HG02938 (cell line): ENCODE data around the gene USP21.
"Not testable (repeated sequence)": the region's sequence is repeated elsewhere in the genome, so short reads cannot be mapped to it uniquely, and the experiment has no call there.

Experiments
- ATAC-seq: cut with Tn5 transposase; IDR thresholded peaks from one replicate; pipeline ENCODE4 v1.9.1; 2021; ENCODE audit warnings: mild to moderate bottlenecking, moderate library complexity; ENCODE audit not compliant: unreplicated experiment

USP21 gene, protein sequence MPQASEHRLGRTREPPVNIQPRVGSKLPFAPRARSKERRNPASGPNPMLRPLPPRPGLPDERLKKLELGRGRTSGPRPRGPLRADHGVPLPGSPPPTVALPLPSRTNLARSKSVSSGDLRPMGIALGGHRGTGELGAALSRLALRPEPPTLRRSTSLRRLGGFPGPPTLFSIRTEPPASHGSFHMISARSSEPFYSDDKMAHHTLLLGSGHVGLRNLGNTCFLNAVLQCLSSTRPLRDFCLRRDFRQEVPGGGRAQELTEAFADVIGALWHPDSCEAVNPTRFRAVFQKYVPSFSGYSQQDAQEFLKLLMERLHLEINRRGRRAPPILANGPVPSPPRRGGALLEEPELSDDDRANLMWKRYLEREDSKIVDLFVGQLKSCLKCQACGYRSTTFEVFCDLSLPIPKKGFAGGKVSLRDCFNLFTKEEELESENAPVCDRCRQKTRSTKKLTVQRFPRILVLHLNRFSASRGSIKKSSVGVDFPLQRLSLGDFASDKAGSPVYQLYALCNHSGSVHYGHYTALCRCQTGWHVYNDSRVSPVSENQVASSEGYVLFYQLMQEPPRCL

DNA sequence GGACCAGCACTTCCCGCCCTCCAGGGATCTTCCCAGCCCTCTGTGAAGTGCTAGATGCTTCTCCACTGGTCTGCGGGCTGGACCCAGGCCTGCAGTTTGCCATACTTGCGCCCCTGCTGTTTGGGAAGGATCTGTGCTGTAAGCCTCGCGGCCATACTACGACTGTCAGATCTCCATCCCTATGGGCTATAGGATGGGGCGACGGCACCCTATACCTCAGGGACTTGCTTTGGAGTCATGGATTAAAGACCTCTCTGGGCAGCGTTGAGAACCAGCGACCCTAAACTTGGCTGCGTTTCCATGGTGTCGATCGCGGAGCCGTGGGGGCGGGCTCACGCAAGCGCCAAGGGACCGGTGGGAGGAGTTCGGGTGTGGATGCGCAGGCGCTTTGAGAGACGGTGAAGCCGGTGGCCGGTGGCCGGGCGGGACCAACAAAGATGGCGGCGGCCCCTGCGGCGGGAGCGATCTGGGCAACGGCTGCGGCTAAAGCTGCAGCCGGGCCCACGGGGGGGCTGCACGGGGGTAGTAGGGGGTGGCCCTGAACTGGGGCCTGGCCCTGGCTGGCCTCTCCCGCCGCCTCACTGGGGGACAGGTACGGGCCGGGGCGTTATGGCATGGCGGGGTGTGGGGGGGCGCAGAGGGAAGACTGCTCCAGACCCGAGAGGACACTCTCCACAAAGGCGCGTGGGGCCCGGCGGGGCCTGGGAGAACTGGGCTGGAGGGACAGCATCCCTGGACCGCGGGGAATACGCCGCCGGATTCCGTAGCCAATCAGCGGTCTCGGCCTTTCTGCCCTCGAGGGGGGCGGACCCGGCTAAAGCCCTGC is at the start of gene USP21:
Gene USP21 (plus strand): TSS at position 414 of the 826 bp plus-strand sequence. CDS start 1,141 bp downstream, outside the sequence.
- peak; percentile 67 for ATAC-seq

DNA sequence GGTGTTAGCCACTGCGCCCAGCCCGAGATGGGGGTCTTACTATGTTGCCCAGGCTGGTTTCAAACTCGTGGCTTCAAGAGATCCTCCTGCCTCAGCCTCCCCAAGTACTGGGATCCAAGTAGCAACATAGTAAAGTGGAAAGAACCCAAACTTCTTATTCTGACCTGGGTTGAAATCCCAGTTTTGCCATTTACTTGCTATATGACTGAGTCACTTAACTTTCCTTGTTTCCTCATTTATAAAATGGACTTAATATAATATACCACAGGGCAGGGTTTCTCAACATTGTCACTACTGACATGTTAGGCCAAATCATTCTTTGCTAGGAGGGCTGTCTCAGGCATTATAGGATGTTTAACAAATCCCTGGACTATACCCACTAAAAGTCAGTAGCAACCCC is 48.2 kb upstream of the USP21 start:
- ATAC-seq: no peak

DNA sequence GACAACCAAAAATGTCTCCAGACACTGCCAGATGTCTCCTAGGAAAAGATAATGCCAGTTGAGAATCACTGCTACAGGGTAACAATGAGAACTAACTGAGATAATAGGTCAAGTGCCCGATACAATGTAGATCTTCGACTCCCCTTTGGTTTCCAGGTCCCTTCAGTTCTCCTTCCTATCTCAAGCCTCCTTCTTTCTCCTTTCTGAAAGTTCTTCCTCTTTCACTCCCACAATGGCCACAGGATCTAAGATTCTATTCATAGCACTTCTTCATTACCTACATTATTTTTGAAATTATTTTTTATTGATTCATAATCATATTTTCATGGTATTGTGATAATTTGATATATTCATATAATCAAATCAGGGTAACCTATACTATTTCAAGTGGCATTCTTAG is 47.8 kb upstream of the USP21 start:
- no peak for ATAC-seq

DNA sequence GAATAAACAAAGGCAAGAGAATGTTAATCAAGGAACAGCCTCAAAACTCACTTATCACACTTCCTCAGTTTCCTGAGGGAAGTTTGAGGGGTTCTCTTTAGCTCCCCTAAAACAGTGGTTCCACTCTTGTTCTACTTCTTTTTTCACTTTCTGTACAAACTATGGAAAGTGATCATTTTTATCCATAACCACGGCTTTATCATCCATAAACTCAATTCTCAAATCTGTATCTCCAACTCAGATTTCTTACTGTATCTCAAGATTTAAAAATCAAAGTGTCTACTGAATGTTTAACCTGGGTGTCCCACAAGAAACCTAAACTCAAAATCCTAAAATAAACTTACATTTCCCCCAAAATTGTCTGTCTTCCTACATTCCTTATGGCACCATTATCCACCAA is 45.4 kb upstream of the USP21 start:
- ATAC-seq: no peak

DNA sequence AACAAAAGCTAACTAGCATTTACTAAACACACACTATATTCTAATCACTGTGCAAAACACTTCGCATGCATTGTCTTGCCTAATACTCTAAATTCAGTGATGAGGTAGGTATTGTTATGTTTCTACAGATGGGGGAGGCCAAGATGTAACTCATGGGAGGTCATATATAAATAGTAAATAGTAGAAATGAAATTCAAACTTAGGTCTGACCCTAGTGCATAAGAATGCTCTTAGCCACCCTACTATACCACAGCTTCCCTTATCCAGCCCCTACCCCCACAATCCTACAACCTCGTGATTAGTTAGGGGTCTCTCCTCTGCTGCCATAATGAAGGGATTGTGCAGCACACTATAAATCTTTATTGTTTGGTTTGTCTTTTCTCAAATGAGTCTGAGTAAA is 44.7 kb upstream of the USP21 start:
- ATAC-seq: no peak

DNA sequence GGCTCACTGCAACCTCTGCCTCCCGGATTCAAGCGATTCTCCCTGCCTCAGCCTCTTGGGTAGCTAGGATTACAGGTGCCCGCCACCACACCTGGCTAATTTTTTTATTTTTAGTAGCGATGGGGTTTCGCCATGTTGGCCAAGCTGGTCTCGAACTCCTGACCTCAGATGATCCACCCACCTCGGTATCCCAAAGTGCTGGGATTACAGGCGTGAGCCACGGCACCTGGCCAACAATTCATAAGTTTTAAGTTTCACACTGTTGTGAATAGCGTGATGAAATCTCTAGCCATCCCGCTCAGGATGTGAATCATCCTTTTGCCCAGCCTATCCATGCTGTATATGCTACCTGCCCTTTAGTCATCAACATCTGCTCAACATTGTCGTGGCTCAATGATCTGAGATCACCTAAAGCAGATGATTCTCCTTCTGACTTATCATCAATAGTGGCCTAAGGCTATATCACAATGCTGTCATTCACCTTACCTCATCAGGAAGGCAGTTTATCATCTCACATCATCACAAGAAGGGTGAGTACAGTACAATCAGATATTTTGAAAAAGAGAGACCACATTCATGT is 44.1 kb upstream of the USP21 start:
- ATAC-seq: no peak

DNA sequence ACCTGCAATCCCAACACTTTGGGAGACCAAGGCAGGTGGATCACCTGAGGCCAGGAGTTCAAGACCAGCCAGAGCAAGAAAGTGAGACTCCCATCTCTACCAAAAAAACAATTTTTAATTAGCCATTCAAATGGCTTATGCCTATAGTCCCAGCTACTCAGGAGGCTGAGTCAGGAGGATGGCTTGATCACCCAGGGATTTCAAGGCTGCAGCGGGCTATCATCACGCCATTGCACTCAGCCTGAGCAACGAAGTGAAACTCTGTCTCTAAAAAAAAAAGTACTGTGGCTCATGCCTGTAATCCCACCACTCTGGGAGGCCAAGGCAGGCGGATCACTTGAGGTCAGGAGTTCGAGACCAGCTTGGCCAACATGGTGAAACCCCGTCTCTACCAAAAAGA is 43.3 kb upstream of the USP21 start:
- ATAC-seq: not testable (repeated sequence)

DNA sequence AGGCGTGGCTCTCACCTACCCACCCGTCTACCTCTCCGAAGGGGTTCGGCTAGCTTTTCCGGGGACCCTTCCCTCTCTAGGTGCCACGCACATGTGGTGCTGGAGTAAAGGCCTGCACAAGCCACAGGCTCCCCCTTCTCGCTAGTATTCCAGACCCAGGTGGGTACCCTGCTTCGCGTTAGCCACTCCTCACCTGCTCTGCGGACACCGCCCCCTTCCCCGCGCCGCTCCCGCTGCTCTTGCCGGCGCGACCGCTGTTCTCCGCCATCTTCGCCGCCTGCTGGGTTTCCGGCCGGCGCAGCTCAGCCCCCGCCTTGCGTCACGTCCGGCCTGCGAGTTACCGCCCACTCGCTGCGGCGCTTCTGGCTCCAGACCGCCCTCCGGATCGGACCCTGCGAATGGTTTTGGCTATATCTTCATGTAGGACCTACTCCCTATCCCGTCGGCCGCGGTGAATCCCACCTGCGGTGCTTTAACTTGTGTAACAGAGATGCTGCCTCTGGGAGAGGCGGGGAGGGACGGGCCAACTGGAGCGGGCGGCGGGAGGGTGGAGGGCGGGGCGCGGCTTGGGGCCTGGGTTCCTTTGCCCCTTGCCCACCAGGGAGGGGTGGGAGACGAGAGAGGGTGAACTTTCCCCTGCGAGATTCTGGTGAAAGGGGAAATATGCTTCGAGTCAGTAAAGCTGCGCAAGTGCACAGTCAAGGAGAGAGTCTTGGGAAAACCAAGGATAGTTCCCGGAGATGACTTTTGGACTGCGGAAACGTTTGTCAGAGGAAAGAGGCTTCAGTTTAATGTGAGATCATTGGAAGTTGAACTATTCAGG is 41.3 kb upstream of the USP21 start, which contains the start of the genes NIT1 and PFDN2:
Gene NIT1 (plus strand): TSS at position 347 of the 823 bp plus-strand sequence. CDS start 72 bp downstream, at position 419.
Gene PFDN2 (minus strand): TSS at position 279 of the 823 bp plus-strand sequence. CDS start 11 bp downstream, at position 268.
- ATAC-seq: peak; percentile 67

DNA sequence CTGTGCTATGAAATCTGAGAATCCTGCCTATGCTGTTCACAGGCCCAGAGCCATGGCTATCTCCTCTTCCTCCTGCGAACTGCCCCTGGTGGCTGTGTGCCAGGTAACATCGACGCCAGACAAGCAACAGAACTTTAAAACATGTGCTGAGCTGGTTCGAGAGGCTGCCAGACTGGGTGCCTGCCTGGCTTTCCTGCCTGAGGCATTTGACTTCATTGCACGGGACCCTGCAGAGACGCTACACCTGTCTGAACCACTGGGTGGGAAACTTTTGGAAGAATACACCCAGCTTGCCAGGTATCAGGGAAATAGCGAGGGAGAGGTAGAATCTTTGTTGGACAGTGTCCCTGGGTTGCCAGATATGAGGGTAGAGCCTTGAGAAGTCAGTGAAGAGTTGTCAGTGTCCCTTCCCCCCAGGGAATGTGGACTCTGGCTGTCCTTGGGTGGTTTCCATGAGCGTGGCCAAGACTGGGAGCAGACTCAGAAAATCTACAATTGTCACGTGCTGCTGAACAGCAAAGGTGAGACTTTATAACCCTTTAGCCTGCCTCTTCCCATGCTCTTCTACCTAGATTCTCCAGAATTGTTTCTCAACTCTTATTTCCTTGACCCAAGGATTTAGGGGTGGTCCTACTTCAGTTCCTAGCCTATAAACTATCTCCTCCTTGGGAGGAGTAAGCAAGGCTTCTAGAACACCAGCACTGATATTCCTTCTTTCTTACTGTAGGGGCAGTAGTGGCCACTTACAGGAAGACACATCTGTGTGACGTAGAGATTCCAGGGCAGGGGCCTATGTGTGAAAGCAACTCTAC is 40.0 kb upstream of the USP21 start:
- ATAC-seq: peak; percentile 65

DNA sequence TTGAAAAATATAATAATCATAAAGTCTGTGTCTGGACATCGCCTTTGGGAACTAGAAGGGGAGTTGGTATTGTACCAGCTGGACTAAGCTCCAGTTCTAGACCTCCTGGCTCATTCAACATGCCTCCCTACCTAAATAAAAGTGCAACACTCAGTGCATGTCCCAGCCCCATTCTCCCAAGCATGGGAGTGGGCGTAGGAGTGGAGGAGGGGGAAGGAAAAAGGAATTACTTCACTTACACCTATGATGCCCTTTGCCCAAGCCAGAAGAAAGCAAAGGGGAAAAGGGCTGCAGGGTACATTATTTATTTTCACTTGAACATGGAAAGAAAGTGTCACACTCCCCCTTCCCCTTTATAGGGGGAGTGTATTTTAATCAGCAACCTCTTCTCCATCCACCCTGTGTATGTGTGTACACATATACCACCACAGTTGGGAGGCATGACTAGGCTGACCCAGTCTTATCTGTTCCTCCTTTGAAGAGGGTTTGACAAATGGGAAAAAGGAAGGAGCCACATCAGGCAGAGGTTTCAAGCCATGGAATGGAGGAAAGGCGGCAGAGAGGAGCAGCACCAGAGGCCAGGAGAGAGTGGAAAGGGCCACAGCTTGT is 38.2 kb upstream of the USP21 start:
- no peak for ATAC-seq

DNA sequence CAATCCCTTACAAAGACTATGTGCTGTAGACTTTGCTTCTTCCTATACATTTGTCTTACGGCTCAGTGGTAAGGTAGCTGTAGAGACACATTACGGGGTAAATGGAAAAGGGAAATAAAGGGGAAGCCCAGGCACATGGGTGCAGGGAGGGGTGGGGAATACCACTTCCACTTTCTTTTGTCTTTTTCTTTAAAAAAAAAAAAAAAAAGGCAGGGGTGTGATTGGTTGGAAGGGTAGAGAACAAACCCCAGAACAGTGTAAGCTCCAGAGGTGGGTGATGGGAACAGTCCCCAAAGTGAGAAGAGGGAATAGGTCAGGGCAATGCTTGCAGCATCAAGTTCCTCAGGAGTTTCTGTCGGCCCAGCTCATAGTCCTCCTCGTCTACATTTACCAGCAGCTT is 37.5 kb upstream of the USP21 start:
- no peak for ATAC-seq

DNA sequence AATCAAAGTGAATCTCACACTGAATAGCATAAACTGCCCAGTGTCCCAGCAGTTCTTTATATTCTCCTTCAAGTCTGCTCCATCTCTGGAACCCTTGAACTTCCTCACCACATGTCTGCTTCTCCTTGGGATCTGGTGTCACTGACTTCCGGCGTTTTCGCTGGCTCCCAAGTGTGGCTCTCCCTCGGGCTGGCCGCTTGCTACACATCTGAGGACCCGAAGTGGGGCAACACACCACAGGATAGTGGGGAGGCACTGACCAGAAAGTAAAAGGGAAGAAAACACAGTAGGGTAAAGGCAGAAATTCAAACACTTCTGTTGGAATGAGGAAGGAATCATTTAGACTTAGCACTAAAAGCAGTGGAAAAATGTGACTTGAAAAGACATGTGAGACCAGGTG is 36.3 kb upstream of the USP21 start:
- ATAC-seq: no peak

DNA sequence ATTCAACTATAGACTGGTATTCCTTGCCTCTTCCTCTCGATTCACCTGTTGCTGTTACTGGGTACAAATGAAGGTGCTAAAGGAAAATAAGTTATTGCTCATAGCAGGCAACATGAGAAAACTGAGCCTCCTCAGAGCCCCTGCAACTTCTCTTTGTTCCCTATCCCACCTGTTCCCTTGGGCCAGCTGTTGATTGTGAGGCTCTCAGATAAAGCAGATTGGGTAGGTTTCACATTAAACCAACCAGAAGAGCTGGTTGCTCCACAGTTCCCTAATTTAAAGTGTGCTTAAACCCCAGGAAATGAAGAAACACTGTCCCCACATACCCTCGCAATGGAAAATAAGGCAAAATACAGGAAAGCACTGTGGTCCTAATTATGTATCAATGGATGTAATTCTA is 31.7 kb upstream of the USP21 start:
- ATAC-seq: no peak

DNA sequence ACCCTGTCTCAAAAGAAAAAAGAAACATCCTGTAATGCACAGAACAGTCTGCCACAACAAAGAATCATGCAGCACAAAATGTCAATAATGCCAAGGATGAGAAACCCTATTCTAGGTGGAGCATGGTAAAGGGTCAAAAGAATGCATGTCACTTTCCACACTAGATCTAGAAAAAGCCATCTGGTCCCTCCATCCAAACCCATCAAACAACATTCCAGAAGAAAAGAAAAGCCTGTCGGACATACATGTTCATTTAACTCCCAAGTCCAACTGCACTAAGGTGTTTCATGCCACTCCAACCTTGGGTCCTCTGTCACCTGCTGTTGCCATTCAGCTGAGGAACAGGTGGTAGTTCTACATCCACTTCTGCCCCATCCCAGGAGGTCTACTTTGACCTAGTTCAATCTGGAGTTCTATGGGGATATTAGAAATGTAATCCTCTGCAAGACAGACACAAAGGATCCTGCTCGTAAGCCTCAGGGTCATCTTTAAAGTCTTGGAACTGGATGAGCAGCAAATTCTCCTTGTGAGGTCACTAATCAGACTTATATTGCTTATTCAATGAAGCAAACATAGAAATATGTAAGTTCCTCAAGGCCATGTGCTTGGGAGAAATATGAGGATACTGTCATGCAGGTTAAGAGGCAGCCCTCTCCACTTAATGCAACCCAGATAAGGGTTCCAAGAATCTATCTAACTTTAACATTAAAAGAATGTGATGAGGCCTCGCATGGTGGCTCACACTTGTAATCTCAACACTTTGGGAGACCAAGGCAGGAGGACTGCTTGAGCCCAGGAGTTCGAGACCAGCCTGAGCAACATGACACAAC is 30.5 kb upstream of the USP21 start:
- ATAC-seq: no peak

DNA sequence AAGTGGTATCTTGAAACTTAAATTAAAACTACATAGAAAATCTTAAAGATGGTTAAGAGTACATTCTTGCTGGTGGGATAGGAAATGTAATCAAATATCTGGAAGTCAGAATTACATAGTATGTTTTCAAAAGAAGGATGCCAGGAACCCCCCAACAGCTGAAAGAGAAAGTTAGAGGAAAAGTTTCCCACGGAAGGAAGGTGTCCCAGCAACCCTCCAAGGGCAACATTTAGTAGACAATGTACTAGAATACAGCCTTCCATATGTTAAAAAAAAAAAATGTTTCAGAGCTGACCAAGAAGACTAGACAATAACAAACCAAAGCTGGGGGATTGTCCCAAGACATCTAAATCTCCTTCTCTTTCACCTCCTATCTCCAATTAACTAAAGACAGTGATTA is 29.0 kb upstream of the USP21 start:
- ATAC-seq: no peak

DNA sequence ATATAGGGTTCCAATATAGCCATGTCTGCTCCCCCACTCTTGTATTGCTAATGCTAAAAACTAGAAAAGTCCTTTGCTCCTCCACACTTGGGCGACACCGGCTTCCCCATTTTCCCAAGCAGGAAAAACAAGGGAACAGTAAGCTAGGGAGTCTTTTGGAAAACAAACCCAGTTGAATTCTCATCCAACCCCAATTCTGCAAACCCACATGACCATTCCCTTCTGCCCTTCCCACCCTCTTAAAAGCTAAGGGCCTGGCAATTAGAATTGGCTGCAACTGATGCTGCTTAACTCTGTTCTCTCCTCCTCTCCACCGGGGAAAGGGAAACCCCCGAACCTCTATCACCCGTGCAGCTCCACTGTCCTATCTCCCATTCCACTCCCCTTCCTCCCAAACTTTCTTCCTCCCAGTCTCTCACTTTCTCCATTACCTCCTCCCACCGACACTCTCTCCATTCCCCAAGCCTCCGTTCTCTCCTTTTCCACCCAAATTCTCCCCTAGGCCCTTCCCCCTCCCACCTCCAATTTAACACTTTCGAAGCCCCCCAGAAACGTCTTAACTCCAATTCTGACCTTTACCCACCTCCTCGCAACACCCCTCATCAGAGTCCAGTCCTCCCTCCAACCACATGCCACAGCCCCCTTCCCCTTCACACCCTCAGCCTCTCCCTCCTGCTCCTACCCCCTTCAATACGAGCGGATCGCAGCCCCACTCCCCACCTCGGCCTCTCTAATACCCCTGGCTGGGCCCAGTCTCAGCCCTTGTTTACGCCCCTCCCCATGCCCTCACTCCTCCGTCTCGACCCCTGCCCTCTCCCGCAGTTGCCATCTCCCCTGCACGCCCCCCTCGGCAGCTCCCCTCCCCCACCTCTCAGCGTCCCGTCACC is 27.5 kb upstream of the USP21 start:
- ATAC-seq: no peak
